T-helper 1 cell treated with Interleukin-12 subunit alpha and Interleukin-12 subunit beta and Interleukin-4 antibody, amounts not matched to agents 30 ng/mL and 1 ng/mL, for 36 hours (primary cell): Measurements from ENCODE around the gene PET100. TPM values are rescaled to one million over a fixed set of nuclear protein-coding genes. Genes with fewer than 3 reads are reported as not detected.

Experiments
- intact Hi-C: fragments of 100-400 bp; cut with micrococcal nuclease; formaldehyde crosslinking; loops from one replicate; pipeline ENCODE4 v1.15.1; 2024
- total RNA-seq: library from RNA; stranded (reverse); gene quantifications from 2 replicates; pipeline ENCODE4 v1.2.3, GENCODE V29; 2022

Gene PET100
- 119 and 124 TPM in 2 replicates for total RNA-seq

- intact Hi-C loops, result loop anchor here (1.0 to 2.0 kb wide), 9 partner anchors 8 to 314 kb away; partner anchors contain the start of genes MAP2K7, MCOLN1, PNPLA6 and STXBP2
Observed at GRCh38 chr19:7629347-7630054, at the start of gene PET100, which contains the start of gene XAB2. PET100 (plus strand) TSS chr19:7629793; CDS start chr19:7629834, 41 bp downstream. XAB2 (minus strand) TSS chr19:7629545; CDS start chr19:7629527, 18 bp downstream.

- intact Hi-C loops, result no loop called here
Observed at GRCh38 chr19:7582446-7582845, 47.1 kb upstream of the PET100 start.

GRCh38 chr19:7589822-7590221, 39.8 kb upstream of the PET100 start:
- intact Hi-C loops, result no loop called here

- intact Hi-C loops, result no loop called here
Observed at GRCh38 chr19:7590256-7590655, 39.3 kb upstream of the PET100 start.

GRCh38 chr19:7595466-7596133, 34.0 kb upstream of the PET100 start, which contains the start of gene CAMSAP3:
CAMSAP3 (plus strand) TSS chr19:7595863; CDS start chr19:7596003, 140 bp downstream.
- intact Hi-C loops, result no loop called here

- intact Hi-C loops, result no loop called here
Observed at GRCh38 chr19:7596211-7596937, 33.2 kb upstream of the PET100 start.

GRCh38 chr19:7597689-7598088, 31.9 kb upstream of the PET100 start:
- intact Hi-C loops, result no loop called here

- intact Hi-C loops, result no loop called here
Observed at GRCh38 chr19:7598180-7598579, 31.4 kb upstream of the PET100 start.

- intact Hi-C loops, result no loop called here
Observed at GRCh38 chr19:7600721-7601120, 28.9 kb upstream of the PET100 start.

- intact Hi-C loops, result no loop called here
Observed at GRCh38 chr19:7602240-7602934, 27.2 kb upstream of the PET100 start.

- intact Hi-C loops, result no loop called here
Observed at GRCh38 chr19:7602935-7603497, 26.6 kb upstream of the PET100 start.

- intact Hi-C loops, result no loop called here
Observed at GRCh38 chr19:7603919-7604318, 25.7 kb upstream of the PET100 start.

GRCh38 chr19:7605490-7606222, 23.9 kb upstream of the PET100 start:
- intact Hi-C loops, result no loop called here

GRCh38 chr19:7606289-7606688, 23.3 kb upstream of the PET100 start:
- intact Hi-C loops, result no loop called here

GRCh38 chr19:7607212-7607873, 22.2 kb upstream of the PET100 start:
- intact Hi-C loops, result no loop called here

GRCh38 chr19:7607874-7608560, 21.6 kb upstream of the PET100 start:
- intact Hi-C loops, result no loop called here

GRCh38 chr19:7610491-7611240, 18.9 kb upstream of the PET100 start:
- intact Hi-C loops, result no loop called here

GRCh38 chr19:7611541-7612279, 17.9 kb upstream of the PET100 start:
- intact Hi-C loops, result no loop called here
